Activated CD4-positive, CD25-positive, alpha-beta regulatory T cell treated with anti-CD3 and anti-CD28 coated beads, Interleukin-2, amount 50 U/mL, for 72 hours (primary cell): ENCODE measurements around the gene UBE3C.
"Not testable (repeated sequence)": the region's sequence is repeated elsewhere in the genome, so short reads cannot be mapped to it uniquely, and the experiment has no call there.

Source experiments
- DNase-seq: peaks from one replicate; pipeline ENCODE4 v3.0.0; 2021

UBE3C gene

DNA sequence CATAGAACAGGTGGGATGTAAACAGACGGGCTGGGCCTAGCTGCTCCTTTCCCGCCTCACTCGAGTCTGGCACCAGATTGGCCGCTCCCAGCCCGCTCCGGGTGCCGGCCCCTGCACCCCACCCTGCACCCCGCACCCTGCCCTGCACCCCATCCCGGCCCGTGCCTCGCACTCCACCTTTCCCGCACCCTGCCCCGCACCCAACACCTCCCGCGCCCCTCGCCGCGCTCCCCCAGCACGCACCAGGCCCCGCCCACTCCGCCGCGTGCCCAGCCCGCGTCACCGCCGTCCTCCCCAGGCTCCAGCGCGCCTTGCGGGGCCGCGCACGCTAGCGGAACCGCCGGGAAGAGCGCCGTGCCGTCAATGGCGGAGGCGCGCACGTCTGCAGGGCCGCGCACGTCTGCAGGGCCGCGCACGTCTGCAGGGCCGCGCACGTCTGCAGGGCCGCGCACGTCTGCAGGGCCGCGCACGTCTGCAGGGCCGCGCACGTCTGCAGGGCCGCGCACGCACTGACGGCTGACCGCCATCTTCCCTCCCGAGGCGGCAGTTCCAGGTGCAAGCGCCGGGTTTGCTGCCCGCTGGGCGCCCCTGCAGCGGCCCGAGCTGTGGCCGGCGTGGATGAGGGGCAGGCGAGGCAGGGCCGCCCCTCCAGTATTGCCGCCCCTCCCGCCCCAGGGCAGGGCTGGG is at the start of gene UBE3C:
Gene UBE3C (plus strand): TSS at position 503 of the 687 bp plus-strand sequence. CDS start 347 bp downstream, outside the sequence.
- DNase-seq = peak; percentile 94

DNA sequence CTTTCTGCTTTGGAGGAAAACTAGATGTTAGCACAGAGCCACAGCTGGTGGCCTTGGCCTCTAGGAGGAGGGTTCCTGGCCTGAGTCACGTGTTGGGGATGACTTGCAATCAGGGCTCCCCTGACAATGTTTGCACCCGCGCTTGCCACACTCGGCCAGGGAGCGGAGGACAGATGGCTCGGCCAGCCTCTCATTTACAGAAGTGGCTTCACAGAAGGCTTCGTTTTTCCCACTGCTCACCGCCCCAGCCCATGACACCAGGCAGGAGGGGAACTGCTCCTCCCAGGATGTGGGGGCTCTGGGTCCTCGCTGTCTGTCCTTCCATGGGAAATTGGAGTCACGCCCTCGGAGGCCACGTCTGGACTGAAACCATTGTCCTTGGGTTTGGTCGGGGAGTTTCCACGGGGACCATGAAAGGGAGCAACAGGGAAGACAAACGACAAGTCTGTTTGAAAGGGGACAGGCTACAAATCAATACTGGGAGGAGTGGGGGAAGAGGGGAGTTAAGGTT is 49.6 kb upstream of the UBE3C start:
- DNase-seq = no peak

DNA sequence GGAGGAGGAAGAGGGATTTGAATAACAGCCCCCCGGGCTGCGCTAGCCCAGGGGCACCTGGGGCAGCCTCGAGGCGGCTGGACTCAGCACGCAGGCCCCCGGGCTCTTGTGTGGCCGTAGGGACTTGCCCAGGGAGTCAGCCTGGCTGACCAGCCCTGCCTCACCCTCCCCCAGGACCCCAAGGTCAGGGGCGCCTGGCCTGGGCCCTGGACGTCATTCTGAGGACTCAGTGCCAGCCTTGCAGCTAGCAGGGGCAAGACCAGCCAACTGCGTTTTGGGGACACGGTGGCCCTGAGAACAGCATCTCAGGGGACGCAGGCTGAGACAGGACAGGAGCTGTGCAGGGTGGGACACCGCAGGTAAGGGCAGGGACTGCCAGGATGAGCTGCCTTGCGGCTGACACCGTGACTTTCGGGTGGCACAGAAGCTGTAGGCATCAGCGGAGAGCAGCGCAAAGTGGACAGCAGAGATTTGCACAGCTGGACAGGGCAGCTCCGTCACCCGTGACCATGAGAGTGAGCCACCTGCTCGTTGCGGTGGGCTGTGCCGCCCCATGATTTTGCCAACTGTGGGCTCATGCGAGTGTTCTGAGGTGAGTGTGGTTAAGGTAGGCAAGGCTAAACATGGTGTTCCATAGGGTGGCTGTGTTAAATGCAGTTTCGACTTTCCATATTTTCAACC is 48.1 kb upstream of the UBE3C start:
- no peak for DNase-seq

DNA sequence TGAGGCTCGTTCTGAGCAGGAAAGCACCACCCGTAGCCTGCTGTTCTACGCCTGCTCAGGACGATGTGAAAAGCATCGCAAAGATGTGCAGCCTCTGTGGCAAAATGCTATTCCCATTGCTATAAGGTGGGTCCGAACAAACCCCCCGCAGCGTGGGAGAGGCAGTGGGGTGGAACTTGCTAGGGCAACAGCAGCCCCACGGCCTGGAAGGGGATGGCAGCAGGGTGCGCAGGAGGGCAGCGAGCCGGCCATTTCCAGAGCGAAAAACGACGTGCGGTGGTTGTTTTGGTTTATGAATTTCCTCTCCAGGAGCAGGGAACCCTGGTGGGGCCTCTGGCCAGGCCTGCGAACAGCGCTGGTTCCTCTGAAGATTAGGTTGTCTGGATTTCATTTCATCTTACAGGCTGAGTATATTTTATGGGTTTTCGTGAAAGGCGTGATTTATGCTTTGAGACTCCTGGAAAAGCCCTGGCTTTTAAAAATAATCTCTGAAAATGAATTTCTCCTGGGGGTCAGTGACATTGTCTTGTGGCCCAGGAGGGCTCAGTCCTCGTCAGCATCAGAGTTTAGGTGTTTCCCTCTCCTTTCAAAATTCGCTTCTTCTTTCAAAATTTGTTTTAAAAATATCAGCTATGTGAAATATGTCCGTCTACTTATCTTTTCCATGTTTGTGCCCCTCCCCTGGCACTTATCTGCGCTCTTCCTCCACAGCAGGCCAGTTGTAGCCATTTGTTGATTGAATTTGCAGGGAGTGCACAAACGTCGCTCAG is 42.3 kb upstream of the UBE3C start:
- no peak for DNase-seq

DNA sequence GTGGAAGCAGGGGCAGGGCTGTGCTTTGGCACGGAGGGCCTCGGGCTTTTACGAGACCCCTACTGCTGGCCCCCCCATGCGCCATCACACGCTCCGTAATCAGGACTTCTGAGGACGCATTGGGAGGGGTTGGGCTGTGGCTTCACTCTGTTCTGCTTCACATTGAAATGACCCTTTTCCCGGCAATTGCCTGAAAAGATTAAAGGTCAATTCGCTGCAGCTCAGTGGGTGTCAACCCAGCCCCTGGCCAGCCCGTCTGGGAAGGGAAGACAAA is 41.7 kb upstream of the UBE3C start:
- DNase-seq = no peak

DNA sequence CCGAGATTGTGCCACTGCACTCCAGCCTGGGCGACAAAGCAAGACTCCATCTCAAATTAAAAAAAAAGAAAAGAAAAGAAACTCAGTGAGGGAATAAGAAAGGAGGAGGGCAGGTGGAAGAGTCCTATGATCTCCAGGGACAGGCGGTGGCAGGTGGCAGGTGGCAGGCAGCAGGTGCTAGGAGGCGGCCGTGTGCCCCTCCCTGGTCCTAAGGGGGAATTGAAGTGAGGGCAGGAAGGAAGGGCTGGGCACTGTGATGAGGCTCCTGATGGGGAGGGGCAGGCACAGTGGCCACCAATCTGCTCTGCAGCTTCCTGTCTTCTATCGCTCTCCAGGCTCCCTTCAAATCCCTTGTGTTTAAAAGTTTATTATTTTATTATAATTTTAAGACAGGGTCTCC is 41.2 kb upstream of the UBE3C start:
- no peak for DNase-seq

DNA sequence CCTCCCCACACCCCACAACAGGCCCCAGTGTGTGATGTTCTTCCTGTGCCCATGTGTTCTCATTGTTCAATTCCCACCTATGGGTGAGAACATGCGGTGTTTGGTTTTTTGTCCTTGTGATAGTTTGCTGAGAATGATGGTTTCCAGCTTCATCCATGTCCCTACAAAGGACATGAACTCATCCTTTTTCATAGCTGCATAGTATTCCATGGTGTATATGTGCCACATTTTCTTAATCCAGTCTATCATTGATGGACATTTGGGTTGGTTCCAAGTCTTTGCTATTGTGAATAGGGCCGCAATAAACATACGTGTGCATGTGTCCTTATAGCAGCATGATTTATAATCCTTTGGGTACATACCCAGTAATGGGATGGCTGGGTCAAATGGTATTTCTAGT is 38.7 kb upstream of the UBE3C start:
- DNase-seq = not testable (repeated sequence)

DNA sequence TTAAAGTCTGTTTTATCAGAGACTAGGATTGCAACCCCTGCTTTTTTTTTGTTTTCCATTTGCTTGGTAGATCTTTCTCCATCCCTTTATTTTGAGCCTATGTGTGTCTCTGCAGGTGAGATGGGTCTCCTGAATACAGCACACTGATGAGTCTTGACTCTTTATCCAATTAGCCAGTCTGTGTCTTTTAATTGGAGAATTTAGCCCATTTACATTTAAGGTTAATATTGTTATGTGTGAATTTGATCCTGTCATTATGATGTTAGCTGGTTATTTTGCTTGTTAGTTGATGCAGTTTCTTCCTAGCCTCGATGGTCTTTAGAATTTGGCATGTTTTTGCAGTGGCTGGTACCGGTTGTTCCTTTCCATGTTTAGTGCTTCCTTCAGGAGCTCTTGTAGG is 35.1 kb upstream of the UBE3C start:
- DNase-seq = not testable (repeated sequence)

DNA sequence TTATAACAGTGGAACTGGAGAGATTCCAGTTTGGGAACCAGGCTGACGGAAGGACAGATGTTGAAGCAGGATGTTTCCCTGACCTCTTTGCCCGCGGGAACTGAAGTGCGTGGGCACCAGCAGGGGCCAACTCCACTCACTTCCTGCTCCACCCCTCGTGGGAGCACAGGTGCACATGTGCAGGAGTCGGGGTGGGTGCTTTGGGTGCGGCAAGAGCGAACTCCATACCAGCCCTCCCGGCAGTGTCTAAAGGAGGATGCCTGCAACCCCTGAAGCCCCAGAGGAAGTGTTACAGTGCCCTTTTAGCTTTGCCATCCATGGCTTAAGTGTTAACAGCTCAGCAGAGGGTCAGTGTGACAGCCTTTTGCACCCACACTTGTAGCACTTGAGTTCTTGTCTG is 27.4 kb upstream of the UBE3C start:
- no peak for DNase-seq

DNA sequence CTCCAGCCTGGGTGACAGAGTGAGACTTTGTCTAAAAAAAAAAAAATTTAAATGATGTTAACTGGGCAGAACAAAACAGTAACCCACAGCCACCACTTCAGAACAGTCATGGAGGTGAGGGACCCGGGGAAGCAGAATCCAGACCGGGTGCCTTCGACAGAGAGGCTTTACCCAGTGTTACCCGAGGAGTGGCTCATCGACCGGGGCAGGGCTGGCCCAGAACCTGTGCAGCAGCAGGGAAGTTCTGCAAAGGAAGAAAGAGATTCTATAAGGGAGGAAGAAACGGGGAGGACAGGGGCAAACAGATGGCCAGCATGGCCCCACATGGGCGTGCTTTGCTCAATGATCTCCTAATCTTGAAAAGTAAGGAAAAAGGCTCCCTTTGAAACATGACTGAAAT is 26.0 kb upstream of the UBE3C start:
- no peak for DNase-seq

DNA sequence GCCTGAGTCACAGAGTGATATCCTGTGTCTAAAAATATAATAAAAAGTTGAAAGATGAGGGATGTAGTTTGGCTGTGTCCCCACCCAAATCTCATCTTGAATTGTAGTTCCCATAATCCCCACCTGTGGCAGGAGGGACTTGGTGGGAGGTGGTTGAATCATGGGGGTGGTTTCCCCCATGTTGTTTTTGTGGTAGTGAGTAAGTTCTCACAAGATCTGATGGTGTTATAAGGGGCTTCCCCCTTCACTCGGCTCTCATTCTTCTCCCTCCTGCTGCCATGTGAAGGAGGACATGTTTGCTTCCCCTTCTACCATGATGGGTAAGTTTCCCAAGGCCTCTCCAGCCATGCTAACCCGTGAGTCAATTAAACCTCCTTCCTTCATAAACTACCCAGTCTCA is 25.1 kb upstream of the UBE3C start:
- no peak for DNase-seq

DNA sequence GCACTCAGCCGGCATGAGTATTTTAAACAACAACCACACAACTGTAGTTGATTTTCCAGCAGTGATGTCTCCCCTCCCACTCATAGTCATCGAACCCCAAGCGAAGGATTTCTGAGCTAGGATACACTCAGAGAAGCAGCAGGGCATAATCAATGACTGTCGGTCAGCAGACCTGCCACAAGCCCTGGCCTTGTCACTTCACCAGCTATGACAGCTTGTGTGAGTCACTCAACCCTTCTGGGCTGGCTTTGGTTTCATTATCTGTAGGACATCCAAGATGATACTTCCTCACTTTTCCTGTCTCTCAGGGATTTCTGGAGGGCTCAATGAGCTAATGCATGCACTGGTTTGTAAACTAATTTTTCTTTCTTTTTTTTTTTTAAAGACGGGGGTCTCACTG is 22.0 kb upstream of the UBE3C start:
- DNase-seq = no peak

DNA sequence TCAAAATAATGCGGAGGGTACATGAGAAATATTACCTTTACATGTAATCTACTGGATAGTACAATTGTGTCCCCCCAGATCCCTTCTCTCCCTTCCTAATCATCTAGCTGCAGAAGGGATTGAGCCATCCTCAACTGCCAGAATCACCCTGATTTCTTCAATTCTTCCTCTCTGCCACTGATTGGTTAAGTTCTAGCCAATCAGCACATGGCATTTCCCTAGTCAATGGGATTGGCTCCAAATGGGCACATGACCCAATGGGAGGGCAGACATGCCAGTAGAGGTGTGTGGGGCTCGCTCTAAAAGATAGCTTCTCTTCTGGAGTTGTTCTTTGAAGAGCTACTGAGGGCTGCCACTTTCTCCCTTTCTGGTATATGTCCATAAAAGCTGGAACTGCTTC is 20.9 kb upstream of the UBE3C start:
- no peak for DNase-seq

DNA sequence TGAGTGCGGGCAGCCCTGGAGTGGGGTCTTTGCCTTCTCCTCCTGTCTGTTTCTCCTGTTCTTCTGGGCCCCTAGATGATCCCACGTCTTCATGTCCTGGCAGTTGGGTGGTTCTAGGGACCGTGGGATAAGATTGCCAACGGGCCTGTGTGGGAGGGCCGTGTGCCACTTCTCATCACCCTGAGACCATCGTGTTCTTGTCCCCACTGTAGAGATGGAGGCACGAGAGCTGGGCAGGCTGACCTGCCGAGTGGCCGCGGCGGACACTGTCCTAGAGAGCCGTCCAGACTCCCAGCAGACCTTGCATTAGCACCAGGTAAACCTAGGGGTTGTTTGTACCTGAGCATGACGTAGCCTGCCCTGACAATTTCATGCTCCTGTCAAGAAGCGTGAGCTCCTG is 18.5 kb upstream of the UBE3C start:
- DNase-seq = no peak

DNA sequence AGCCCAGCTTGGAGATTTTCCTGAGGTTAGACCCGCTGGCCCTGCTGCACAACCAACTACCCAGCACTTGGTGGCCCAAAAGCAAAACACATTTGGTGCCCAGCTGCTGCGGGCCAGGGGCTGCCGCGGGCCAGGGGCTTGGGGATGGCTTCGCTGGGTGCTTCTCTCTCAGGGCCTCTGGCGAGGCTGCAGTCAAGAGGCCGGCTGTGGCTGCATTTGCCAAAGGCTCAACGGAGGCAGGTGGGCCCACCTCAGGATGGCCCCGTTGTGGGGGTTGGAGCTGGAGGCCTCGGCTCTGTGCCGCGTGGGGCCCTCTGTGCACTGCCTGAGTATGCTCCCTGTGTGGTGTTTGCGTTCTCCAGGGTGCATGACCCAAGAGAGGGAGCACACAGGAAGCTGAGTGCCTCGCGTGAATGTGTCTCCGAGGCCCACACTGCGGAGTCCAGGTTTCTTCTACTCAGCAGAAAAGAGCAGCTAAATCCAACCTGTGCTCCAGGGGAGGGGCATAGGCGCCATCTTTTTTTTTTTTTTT is 17.5 kb upstream of the UBE3C start:
- no peak for DNase-seq

DNA sequence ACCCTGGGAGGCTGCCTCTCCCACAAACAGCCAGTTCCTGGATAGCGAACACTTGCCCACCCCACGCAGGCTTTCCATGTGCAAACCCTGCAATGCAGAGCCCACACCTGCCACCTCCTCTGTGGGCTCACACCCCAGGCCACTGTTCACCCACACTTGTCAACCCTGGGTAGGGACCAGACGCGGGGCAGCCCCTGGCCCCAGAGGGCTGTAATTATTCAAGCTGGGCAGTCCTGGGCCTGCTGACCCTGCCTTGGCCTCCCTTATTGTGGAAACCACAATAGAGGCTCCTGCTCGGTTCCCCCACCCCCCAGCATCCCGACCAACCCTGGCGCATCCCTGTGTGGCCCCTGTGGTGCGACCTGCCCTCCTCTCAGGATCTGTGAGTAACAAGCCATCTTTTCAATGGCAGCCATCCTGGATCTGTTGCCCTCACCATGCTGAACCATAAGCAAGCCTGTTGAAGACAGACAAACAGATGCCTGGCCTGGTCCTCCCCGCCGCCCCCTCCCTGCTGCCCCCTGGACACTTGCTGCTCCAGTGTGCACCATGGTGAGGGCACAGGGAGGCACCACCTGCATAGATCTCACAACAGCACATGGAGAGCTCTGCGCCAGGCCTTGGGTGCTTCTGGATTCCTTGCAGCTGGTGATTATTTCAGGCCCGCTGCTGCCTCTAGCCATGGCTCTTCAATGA is 15.8 kb upstream of the UBE3C start:
- DNase-seq = no peak

DNA sequence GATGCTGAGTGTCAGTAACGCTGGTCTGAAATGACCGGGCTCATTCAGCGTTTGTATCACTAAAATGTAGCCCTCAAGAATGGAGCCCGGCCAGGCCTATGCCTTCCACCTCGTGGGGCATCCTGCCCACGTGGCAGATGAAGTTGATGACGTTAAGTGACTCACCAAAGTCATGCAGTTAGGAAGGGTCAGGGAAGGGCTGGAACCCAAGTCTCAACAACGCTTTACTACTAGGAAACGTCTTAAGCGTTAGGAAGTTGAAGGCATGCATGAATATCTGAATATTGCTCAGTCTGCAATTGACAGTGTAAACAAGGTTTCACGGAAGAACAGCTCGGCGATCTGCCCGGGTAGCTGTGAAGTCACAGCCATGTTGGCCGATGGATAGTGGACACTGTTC is 14.0 kb upstream of the UBE3C start:
- DNase-seq = no peak

DNA sequence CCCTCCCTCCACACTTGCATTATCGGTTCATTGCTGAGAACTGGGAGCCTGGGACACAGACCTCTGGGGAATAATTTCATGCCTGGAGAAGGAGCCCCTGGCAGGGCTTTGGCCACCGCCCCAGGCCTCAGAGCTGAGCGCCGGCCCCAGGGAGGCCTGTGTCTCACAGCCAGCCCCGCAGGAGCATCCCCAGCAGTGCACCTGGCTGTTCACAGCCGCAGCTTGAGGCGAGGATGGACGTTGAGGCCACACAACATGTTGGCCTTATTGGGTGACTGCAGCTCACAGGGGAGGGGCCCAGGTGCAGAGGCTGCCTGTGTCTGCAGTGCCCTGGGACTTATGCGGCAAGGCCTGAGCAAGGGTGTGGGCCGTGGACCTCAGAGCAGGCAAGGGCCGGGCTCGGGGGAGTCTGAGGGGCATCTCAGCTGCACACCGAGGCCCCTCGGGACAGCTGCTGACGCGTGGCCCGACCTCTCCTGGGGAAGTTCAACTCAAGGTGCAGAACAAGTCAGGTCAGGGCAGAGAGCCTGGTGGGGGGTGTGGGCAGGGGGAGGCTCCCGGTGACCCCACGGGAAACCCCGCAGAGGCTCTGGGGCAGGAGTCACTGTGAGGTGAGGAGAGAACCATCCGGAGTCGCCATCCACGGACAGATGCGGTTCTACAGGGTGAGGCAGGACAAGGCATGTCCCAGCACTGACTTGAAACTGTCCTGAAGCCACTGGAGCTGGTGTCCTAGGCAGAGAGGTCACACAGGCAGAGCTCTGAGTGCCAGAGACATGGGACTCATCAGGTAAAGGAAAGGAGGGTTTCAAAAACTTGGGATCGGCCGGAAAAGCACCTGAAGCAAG is 13.1 kb upstream of the UBE3C start:
- DNase-seq = no peak

DNA sequence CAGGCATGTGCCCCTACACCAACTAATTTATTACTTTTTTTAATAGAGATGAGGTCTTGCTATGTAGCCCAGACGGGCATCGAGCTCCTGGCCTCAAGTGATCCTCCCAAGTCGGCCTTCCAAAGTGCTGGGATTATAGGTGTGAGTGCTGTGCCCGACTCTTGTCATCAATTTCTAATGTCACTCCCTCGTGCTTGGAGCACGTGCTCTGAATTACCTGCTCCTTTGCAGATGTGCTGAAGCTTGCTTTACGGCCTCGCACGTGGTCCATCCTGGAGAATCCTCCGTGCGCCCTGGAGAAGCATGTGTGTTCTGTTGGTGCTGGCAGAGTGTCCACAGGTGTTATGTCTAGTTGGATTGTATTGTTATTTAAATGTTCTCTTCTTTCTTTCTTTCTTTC is 11.8 kb upstream of the UBE3C start:
- DNase-seq = no peak

DNA sequence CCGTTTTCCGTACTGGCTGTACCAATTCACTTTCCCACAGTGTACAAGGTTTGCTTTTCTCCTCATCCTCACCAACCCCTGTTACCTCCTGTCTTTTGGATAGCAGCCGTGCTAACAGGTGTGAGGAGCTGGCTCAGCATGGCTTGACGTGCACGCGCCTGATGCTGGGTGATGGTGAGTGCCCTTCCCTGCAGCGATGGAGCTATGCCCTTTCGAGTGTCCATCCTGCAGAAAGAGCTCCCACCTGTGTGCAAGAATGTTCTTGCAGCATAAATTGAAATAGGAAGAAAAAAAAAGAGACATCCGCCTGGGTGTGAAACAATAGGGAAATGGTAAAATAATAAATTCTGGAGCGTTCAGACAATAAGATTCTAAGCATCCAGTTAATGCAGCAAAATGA is 9.5 kb upstream of the UBE3C start:
- no peak for DNase-seq

DNA sequence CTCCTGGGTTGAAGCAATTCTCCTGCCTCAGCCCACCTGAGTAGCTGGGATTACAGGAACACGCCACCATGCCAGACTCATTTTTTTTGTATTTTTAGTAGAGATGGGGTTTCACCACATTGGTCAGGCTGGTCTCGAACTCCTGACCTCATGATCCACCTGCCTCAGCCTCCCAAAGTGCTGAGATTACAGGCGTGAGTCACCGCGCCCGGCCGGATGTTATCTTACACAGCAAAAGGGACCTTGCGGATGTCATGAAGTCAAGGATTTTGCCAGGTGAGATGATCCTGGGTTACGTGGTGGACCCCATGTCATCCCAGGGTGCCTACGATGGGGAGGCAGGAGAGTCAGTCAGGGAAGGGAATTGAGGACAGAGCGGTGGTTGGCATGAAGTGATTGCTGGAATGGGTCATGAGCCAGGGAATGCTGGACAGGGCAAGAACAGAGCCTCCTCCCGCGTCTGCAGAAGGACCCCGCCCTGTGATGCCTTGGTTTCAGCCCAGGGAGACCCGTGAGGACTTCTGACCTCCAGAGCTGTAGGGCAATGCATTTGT is 8.7 kb upstream of the UBE3C start:
- no peak for DNase-seq

DNA sequence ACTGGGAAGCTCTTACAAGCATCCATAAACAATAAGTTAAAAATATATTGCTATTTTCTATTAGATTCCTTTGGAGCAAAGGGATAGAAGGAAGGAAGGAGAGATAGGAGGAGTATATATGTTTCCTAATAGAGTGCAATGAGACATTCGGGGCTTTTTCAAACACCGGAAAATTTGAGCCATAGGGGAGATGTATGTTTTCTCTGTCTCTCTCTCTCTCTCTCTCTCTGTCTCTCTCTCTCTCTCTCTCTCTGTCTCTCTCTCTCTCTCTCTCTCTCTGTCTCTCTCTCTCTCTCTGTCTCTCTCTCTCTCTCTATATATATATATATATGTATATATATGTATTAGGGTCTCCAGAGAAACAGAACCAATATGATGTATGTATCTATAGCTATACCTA is 7.9 kb upstream of the UBE3C start:
- DNase-seq = not testable (repeated sequence)
